GM18907 (cell line): ENCODE measurements around the gene USP6NL.
"Not testable (repeated sequence)": the region's sequence is repeated elsewhere in the genome, so short reads cannot be mapped to it uniquely, and the experiment has no call there.

Experiments used
- ATAC-seq: cut with Tn5 transposase; IDR thresholded peaks from one replicate; pipeline ENCODE4 v1.9.1; 2021; ENCODE audit warnings: mild to moderate bottlenecking, moderate library complexity; ENCODE audit not compliant: unreplicated experiment

Gene USP6NL

GRCh38 chr10:11520892-11521291 is 90.6 kb downstream of the USP6NL start:
- no peak for ATAC-seq

- ATAC-seq = peak; percentile 68
These were observed 94.3 kb downstream of the USP6NL start for GRCh38 chr10:11517150-11517549.

DNA sequence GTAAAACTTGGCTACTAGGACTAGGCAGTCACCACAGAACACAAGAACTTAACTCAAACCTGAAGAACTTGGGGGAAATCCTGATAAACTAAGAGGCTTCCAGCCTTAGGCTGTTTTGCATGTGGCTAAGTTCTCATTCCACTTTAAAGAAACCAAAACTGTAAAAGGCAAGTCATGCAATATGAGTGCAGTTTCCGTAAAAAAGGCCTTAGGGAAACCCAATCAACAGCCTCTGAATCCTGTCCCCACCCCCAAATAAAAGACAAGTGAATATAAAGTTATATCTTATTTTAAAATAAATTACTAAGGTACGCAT is 95.1 kb downstream of the USP6NL start:
- ATAC-seq = peak; percentile 72

DNA sequence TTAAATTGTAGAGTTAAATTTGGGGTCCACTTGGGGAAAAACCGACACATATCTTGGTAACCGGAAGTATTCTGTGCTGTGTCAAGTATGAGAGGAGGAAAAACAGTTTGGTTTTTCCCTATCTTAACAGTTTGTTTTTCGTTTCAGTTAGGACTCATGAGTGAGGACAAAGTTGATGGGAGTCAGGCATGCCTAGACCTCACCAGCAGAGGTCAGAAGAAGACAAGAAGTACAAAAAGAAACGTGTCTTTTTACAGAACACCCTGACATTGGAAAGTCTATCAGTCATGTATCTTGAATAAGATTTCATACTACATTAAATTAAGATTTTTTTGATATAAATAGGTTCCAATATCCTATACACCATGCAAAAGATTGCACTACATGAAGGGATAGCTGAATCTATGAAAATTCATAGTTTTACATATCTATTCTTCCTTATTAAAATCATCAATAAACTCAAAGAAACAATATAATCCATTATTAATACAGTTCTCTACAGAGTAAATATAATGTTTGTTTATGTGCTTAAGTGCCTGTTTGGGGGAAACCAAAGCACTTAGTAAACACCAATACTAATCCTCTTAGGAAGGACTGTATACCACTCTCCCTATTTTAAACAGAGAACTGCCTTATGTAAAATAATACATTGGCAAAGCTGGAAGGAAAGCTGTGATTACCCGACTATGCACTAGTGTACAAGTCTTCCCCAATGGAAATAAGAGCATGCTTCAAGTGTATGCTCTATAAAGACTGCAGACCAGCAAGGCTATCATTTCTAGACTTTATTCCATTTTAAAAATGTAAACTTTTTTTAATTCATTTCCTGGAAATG is 95.6 kb downstream of the USP6NL start:
- ATAC-seq = peak; percentile 61

DNA sequence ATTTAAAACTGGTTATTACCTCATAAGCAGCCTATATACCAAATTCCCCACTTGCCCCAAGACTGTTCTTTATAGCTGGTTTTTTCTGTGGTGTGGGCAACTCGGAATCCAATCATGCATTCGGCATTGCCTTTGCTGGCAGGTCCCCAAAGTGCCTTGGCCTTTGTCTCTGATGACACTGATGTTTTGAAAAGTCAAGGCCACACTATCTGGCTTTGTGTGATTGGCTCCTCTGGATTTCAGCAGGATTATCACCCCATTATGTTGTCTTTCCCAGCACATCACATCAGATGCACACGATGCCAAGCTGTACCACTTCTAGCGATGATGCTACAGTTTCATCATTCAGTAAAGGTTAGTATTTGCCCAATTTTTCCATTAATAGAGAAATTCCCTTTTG is 97.7 kb downstream of the USP6NL start:
- ATAC-seq = no peak

- ATAC-seq = no peak
These were observed 98.9 kb downstream of the USP6NL start for GRCh38 chr10:11512596-11512995.

GRCh38 chr10:11511321-11511720 is 100.1 kb downstream of the USP6NL start:
- ATAC-seq = no peak

DNA sequence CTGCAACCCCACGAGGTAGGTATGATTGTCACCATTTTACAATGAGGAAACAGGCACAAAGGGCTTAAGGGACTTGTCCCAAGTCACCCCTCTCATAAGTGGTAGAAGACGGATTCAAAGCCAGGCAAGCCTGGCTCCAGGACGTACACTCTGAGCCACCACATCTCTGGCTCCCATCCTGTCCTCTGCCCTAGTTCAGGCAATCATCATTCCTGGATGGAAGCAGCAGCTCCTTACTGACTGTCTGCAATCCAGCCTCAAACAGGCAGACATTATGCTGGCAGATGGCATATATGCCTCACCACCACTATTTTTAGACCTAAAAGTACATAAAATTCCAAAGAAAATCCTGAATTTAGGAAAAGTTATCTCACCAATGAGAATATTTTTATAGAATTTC is 100.7 kb downstream of the USP6NL start:
- ATAC-seq = no peak

DNA sequence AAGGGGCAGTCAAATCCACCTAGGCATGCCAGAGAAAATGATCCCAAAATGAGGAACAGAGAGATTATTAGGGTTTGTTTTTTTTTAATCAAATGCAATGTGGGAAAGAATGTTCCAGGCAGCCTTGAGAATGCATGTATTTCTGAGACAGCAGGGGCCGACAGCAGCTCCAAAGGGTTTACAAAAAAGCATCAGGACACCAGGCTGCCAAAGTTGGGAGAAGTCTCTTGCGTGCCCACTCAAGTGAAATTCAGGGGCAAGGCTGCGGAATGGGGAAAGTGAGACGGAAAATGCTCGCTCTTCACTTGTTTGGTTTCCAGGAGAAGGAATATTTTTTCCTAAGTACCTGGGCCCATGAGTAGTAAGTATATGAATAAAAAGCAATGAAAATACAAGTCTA is 101.2 kb downstream of the USP6NL start:
- ATAC-seq = no peak

DNA sequence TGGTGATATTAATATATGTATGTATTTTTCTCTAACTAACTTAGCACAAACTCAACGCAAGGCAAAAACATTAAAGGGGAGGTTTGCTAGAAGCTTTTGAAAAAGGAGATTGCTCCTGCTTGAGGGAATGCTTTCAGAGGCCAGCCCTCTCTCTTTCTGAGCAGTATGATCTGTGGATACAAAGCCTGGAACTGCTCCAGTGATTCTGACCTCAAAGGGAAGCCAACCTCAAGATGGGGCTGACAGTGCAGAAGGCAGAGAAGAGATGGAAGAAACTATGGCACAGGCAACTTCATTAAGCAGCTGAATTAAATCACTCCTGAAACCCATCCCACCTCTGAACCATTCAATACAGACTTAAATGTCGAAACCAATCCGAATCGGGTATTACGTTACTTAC is 102.4 kb downstream of the USP6NL start:
- ATAC-seq = no peak

DNA sequence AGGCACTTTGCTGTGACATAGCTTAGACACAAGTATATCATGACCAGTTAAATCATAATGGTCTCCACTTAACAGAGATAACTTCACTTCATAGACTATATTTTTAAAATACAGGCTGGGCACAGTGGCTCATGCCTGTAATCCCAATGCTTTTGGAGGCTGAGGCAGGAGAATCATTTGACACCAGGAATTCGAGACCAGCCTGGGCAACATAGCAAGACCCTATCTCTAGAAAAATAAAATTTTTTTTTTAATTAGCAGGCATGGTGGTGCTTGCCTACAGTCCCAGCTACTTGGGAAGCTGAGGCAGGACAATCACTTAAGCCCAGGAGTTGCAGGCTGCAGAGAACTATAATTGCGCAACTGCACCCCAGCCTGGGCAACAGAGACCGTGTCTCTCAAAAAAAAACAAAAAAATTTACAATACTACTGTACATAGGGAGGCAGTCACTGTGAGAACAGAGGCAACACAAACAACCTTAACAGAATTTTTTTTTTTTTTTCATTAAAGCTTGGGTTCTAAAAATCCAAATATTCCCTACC is 105.1 kb downstream of the USP6NL start:
- no peak for ATAC-seq

GRCh38 chr10:11505639-11506038 is 105.8 kb downstream of the USP6NL start:
- no peak for ATAC-seq

DNA sequence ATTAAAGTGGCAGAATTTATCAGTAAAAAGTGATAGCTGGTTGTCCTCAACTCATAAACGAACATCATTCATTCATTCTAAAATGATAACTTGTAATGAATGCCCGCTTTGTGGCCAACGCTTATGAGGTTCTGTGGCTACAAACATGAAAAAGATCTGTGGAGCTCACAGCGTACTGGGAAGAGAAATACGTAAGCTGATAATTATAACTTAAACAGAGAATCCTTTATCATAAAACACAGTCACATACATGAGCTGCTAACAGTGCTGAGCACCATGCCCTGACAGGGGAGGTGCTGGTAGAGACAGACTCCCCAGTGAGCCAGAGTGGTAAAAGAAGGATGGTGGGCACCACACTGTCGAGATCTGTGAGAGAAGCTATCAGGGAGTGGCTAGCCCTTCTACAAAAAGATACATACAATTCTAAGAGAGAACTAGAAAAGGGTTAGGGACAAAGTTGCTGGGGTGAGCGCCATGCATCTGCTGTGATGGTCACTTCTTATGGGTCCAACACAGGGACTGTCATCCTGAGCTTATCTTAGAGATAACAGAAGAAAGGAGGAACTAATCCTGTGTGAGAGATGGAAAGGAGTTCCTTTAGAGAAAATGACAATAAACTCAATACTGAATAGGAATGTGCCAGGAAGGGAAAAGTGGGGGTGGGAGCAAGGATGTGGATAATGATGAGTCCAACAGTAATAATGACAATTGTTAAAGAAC is 106.7 kb downstream of the USP6NL start:
- no peak for ATAC-seq

- no peak for ATAC-seq
These were observed 109.8 kb downstream of the USP6NL start for GRCh38 chr10:11501600-11501999.

DNA sequence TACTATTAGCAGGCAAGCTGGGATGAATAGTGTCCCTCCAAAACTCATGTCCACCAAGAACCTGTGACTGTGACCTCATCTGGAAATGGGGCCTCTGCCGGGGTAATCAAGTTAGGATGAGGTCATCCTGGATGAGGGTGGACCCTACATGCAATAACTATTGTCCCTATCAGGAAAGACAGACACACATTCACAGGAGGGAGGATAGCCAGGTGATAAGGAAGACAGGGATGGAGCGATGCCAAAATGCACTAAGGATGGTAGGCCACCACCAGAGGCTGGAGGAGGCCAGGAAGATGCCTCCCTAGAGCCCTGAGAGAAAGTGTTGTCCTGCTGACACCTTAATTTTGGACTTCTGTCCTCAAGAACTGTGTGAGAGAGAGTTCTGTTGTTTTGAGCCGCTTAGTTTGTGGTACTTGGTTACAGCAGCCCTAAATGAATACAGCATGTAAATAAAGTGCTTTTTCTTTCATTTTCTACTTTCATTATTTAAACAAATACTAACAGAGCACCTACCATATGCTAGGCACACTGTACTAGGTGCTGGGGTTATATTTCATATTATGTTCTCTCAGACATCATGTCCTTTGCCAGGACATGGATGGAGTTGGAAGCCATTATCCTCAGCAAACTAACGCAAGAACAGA is 111.9 kb downstream of the USP6NL start:
- ATAC-seq = peak; percentile 61

DNA sequence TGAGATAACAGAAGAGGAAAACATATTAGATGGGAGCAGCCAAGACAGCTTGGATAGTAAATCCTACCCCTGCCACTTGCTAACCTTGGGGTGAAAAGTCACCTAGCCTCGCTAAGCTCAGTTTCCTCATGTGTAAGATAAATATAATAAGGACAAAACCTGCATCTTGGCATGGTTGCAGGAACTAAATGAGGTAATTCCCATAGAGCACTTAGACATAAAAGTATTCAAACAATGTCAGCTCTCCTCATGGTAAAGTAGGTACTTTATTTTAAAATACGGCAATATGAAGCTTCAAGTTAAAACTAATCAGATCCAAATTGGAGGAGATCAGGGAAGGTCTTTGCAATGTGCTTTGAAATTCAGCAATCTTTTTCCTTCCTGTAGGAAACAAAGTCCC is 113.1 kb downstream of the USP6NL start:
- ATAC-seq = no peak

GRCh38 chr10:11494923-11495322 is 116.5 kb downstream of the USP6NL start:
- not testable (repeated sequence) for ATAC-seq

- ATAC-seq = no peak
These were observed 117.8 kb downstream of the USP6NL start for GRCh38 chr10:11493646-11494045.

- no peak for ATAC-seq
These were observed 120.4 kb downstream of the USP6NL start for GRCh38 chr10:11491087-11491486.

DNA sequence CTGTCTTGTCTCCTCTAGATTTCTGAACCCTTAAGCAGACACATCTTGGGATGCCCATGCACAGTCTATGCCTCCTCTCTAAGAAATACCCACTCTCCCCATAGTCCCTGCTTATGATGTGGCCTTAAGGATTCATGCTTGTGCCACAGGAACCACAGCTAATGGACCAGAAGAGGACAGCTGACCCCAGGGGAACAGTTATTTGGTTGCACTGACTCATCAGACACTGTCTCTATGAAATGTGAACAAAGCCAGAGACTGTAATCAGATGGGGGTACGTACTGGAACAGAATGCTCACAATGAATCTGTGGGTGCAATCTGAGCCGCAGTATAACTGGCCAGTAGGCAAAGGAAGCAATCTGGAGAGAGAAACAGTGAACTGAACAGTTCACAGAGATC is 121.9 kb downstream of the USP6NL start:
- no peak for ATAC-seq

DNA sequence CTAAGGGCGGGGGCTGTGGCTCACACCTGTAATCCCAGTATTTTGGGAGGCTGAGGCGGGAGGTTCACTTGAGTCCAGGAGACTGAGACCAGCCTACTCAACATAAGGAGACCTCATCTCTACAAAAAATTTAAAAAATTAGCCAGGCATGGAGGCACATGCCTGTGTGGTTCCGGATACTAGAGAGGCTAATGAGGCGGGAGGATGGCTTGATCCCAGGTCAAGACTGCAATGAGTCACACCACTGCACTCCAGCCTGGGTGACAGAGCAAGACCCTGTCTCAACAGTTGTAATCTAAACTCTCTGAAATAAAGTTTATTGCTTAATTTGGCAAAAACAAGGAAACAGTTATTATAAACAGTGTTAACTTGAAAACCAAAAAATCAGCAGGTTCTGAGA is 123.3 kb downstream of the USP6NL start:
- no peak for ATAC-seq
